H1 (cell line): ENCODE measurements around the gene CA10. TPM values are rescaled to one million over a fixed set of nuclear protein-coding genes. Genes with fewer than 3 reads are reported as not detected.

Source experiments
- CTCF ChIA-PET: fragments of 300-600 bp; sonication (Branson Sonifier 250); formaldehyde crosslinking; loops from one replicate; lab custom pipeline; 2021; ENCODE audit not compliant: partially characterized antibody; lab: Charles Lee
- POLR2A ChIA-PET: fragments of 300-600 bp; sonication (Branson Sonifier 250); formaldehyde crosslinking; loops from one replicate; lab custom pipeline; 2021; ENCODE audit warnings: inconsistent platforms; ENCODE audit not compliant: partially characterized antibody; lab: Charles Lee
- DNase-seq, 2 experiments: peaks; one replicate each; pipeline versions ENCODE4 v3.0.0 to v3.0.0-alpha.2; 2010 to 2022; ENCODE audit warnings: low spot score in 2 of 2, low read depth in 1 of 2, mixed read lengths in 1 of 2
- FAIRE-seq: peaks from 2 replicates; lab custom pipeline; 2011; peaks lifted over from hg19 to GRCh38; lab: Jason Lieb, UNC
- H2AFZ ChIP-seq: 2 replicates; pipeline ENCODE4 v1.8.1; 2012; ENCODE audit warnings: low read length, inconsistent platforms
- H2AK5ac ChIP-seq: 2 replicates; pipeline ENCODE4 v1.6.1; 2013; ENCODE audit warnings: low read depth, low read length
- H2BK120ac ChIP-seq: replicated peaks from 2 replicates; pipeline ENCODE3; 2013; ENCODE audit warnings: low read depth, low read length, inconsistent platforms
- H2BK12ac ChIP-seq: 2 replicates; pipeline ENCODE4 v1.6.1; 2013; ENCODE audit warnings: low read depth, low read length
- H2BK15ac ChIP-seq: 2 replicates; pipeline ENCODE4 v1.6.1; 2013; ENCODE audit warnings: low read length
- H2BK20ac ChIP-seq: 2 replicates; pipeline ENCODE4 v1.6.1; 2013; ENCODE audit warnings: low read length
- H2BK5ac ChIP-seq: 2 replicates; pipeline ENCODE4 v1.6.1; 2013; ENCODE audit warnings: low read depth, low read length
- H3K14ac ChIP-seq: 2 replicates; pipeline ENCODE4 v1.6.1; 2013; ENCODE audit warnings: inconsistent platforms; ENCODE audit not compliant: insufficient read length
- H3K18ac ChIP-seq: 2 replicates; pipeline ENCODE4 v1.6.1; 2013; ENCODE audit warnings: low read length; ENCODE audit errors: extremely low read depth
- H3K23ac ChIP-seq: 2 replicates; pipeline ENCODE4 v1.6.1; 2013; ENCODE audit warnings: inconsistent platforms; ENCODE audit not compliant: insufficient read length
- H3K23me2 ChIP-seq: 2 replicates; pipeline ENCODE4 v1.6.1; 2013; ENCODE audit warnings: low read depth, low read length
- H3K27ac ChIP-seq: 2 replicates; pipeline ENCODE4 v1.6.1; 2011; ENCODE audit warnings: low read depth, low read length, inconsistent platforms
- H3K27me3 ChIP-seq, 4 experiments: replicated peaks in 1 of 4; 1 replicate in 1 of 4; 2 replicates in 3 of 4; pipeline versions ENCODE4 v1.6.1 to v1.8.1; 2011 to 2013; ENCODE audit warnings: low read length in 3 of 4, mild to moderate bottlenecking in 3 of 4, inconsistent platforms in 2 of 4, mixed read lengths in 2 of 4, moderate library complexity in 1 of 4; ENCODE audit not compliant: control insufficient read depth in 3 of 4, insufficient read depth in 3 of 4; ENCODE audit errors: extremely low read depth in 1 of 4
- H3K36me3 ChIP-seq, 4 experiments: 2 replicates each; pipeline versions ENCODE4 v1.6.1 to v1.8.1; 2011 to 2013; ENCODE audit warnings: mild to moderate bottlenecking in 4 of 4, low read length in 3 of 4, moderate library complexity in 2 of 4, control low read depth in 1 of 4, inconsistent platforms in 1 of 4; ENCODE audit not compliant: insufficient read depth in 4 of 4, control insufficient read depth in 2 of 4
- H3K4ac ChIP-seq: replicated peaks from 2 replicates; pipeline ENCODE3; 2013; ENCODE audit warnings: low read length, low read depth, mixed read lengths, inconsistent platforms; ENCODE audit not compliant: insufficient read length
- H3K4me1 ChIP-seq, 4 experiments: replicated peaks in 1 of 4; 1 replicate in 1 of 4; 2 replicates in 3 of 4; pipeline versions ENCODE4 v1.6.1 to v1.8.1; 2011 to 2013; ENCODE audit warnings: low read length in 3 of 4, inconsistent platforms in 2 of 4, mixed read lengths in 1 of 4; ENCODE audit not compliant: insufficient read depth in 4 of 4, control insufficient read depth in 3 of 4
- H3K4me2 ChIP-seq, 2 experiments: 2 replicates each; pipeline versions ENCODE4 v1.6.1 to v1.8.1; 2011 to 2013; ENCODE audit warnings: low read depth in 2 of 2, low read length in 2 of 2, control low read depth in 1 of 2, inconsistent platforms in 1 of 2, mild to moderate bottlenecking in 1 of 2; ENCODE audit not compliant: insufficient read depth in 1 of 2
- H3K4me3 ChIP-seq, 4 experiments: fragments of 200-600, 300-600 bp in 1 of 4; sonication (generic), shearing (Covaris generic), sonication (Bioruptor Twin) in 1 of 4; 2 replicates each; pipeline versions ENCODE4 v1.5.1 to v1.8.1; 2011 to 2016; ENCODE audit warnings: low read length in 4 of 4, low read depth in 3 of 4, control low read depth in 2 of 4, inconsistent platforms in 2 of 4, mild to moderate bottlenecking in 2 of 4, mixed read lengths in 1 of 4, moderate library complexity in 1 of 4; ENCODE audit not compliant: insufficient read depth in 2 of 4; ENCODE audit errors: extremely low read depth in 1 of 4
- H3K56ac ChIP-seq: replicated peaks from 2 replicates; pipeline ENCODE3; 2013; ENCODE audit warnings: low read depth, mild to moderate bottlenecking, mixed read lengths, low read length, inconsistent platforms; ENCODE audit not compliant: insufficient read length
- H3K79me1 ChIP-seq: 2 replicates; pipeline ENCODE4 v1.6.1; 2013; ENCODE audit warnings: low read depth, low read length, control low read depth
- H3K79me2 ChIP-seq, 2 experiments: 2 replicates each; pipeline versions ENCODE4 v1.6.1 to v1.8.1; 2012 to 2013; ENCODE audit warnings: low read length in 2 of 2, mild to moderate bottlenecking in 2 of 2, inconsistent platforms in 1 of 2; ENCODE audit not compliant: insufficient read depth in 2 of 2, control insufficient read depth in 1 of 2
- H3K9ac ChIP-seq, 4 experiments: replicated peaks in 1 of 4; 1 replicate in 1 of 4; 2 replicates in 3 of 4; pipeline versions ENCODE4 v1.6.1 to v1.8.1; 2011 to 2013; ENCODE audit warnings: low read depth in 3 of 4, low read length in 3 of 4, control low read depth in 2 of 4, mild to moderate bottlenecking in 2 of 4, moderate library complexity in 2 of 4, inconsistent platforms in 1 of 4; ENCODE audit errors: extremely low read depth in 1 of 4
- H3K9me3 ChIP-seq, 2 experiments: 2 replicates each; pipeline versions ENCODE4 v1.6.1 to v1.8.1; 2012 to 2013; ENCODE audit warnings: mild to moderate bottlenecking in 2 of 2, moderate library complexity in 2 of 2, control low read depth in 1 of 2, inconsistent platforms in 1 of 2, low read depth in 1 of 2, low read length in 1 of 2, mixed read lengths in 1 of 2; ENCODE audit not compliant: insufficient read depth in 2 of 2
- H4K20me1 ChIP-seq, 2 experiments: replicated peaks in 1 of 2; 2 replicates each; pipeline versions ENCODE3 to v1.8.1; 2011 to 2013; ENCODE audit warnings: inconsistent platforms in 2 of 2, low read length in 2 of 2, mild to moderate bottlenecking in 1 of 2; ENCODE audit not compliant: insufficient read depth in 2 of 2, control insufficient read depth in 1 of 2
- H4K5ac ChIP-seq: 2 replicates; pipeline ENCODE4 v1.6.1; 2013; ENCODE audit warnings: low read length, low read depth, mixed read lengths, inconsistent platforms; ENCODE audit not compliant: insufficient read length
- H4K8ac ChIP-seq: 2 replicates; pipeline ENCODE4 v1.8.0; 2013; ENCODE audit warnings: mild to moderate bottlenecking, moderate library complexity, low read length, inconsistent platforms; ENCODE audit not compliant: insufficient read depth; ENCODE audit errors: extremely low read depth
- H4K91ac ChIP-seq: replicated peaks from 2 replicates; pipeline ENCODE3; 2013; ENCODE audit warnings: low read length, mixed read lengths, inconsistent platforms; ENCODE audit not compliant: insufficient read length
- POU5F1 ChIP-seq: IDR thresholded peaks from 2 replicates; pipeline ENCODE4 v1.6.1; 2011; ENCODE audit warnings: low read depth, mild to moderate bottlenecking, low read length, moderate library complexity
- RAD21 ChIP-seq, 2 experiments: IDR thresholded peaks in 1 of 2; conservative IDR thresholded peaks in 1 of 2; 2 replicates each; pipeline ENCODE4 v1.6.1; 2011; ENCODE audit warnings: low read depth in 2 of 2, low read length in 2 of 2, improper control_type of control experiment in 1 of 2, inconsistent platforms in 1 of 2, mild to moderate bottlenecking in 1 of 2, moderate library complexity in 1 of 2
- RNF2 ChIP-seq: fragments of 200-900, 300-1000 bp; sonication (generic); IDR thresholded peaks from 2 replicates; pipeline ENCODE4 v1.7.1; 2016; ENCODE audit warnings: borderline replicate concordance, low read depth, mild to moderate bottlenecking, antibody characterized with exemption, low read length; ENCODE audit not compliant: poor library complexity, severe bottlenecking; ENCODE audit errors: missing control alignments
- TCF12 ChIP-seq: IDR thresholded peaks from 2 replicates; pipeline ENCODE4 v1.6.1; 2011; ENCODE audit warnings: low read depth, mild to moderate bottlenecking, low read length
- WGBS, 2 experiments: shearing (Covaris generic) in 1 of 2; methylation state at CpG; one replicate each; pipeline versions ENCODE4 v1.1.6 to v1.1.7; 2013 to 2015; ENCODE audit warnings: low lambda C conversion rate in 2 of 2, mixed read lengths in 2 of 2, inconsistent platforms in 1 of 2, low coverage in 1 of 2, missing lambda C conversion rate in 1 of 2; ENCODE audit not compliant: insufficient replicate concordance in 2 of 2, insufficient coverage in 1 of 2, insufficient read length in 1 of 2; ENCODE audit errors: extremely low coverage in 1 of 2, missing lambda C conversion rate in 1 of 2; 5-methylcytosine and 5-hydroxymethylcytosine counted together
- polyA plus RNA-seq, 7 experiments: library from polyadenylated mRNA; depleted of rRNA in 3 of 7; stranded (reverse) in 5 of 7; unstranded in 2 of 7; fragments of >200 nt in 5 of 7; fragments of 200-250 nt in 2 of 7; gene quantifications; 1 replicate in 5 of 7; 2 replicates in 1 of 7; 4 replicates in 1 of 7; pipeline versions ENCODE4 v1.2.1 to v1.2.3, GENCODE V29; 2011 to 2013; ENCODE audit warnings: missing spikeins in 2 of 7, mixed read lengths in 2 of 7
- total RNA-seq: library from RNA; stranded (reverse); fragmentation: NEBNext Ultra II Directional; extraction: Animal tissue kit (Norgen Biotek cat#: 25700); gene quantifications from 2 replicates; pipeline ENCODE4 v1.2.1, GENCODE V29; 2021
- TF ChIP-seq, protein P1 (sequence below): IDR thresholded peaks from 2 replicates; pipeline ENCODE4 v1.6.1; 2012; ENCODE audit warnings: inconsistent platforms

The CA10 gene
- total and polyA plus RNA-seq, 2 of the 8 experiments (the other 6 are each of a cell fraction or from before 2014, with no cell fraction given): 0.60 to 0.63 TPM

DNA sequence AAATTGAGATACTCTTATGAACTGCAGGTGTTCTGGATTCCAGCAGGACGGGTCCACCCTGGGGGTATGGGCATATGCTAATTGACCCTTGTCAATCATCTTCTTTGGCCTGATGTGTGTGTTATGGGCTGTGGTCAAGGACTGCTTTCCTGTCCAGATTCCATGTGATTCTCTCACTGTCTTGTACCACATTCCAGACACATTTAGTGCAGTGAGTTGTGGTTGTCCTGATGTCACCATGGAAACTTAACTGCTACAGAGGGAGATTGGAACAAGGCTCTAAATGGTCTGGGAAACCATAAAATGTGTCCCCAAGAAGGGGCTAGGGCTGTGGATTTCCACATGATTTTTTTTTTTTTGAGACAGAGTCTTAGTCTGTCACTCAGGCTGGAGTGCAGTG, 530.7 kb downstream of the CA10 start:
- H3K27me3 ChIP-seq: no peaks in the 10 kb centered on the region
- H4K8ac ChIP-seq: no peak overlapping the region
- no peak overlapping the region for H2BK12ac ChIP-seq
- no peak overlapping the region for H3K27ac ChIP-seq
- H3K79me1 ChIP-seq: no peaks in the 10 kb centered on the region
- H3K79me2 ChIP-seq: no peaks in the 10 kb centered on the region
- no peak overlapping the region for H2AK5ac ChIP-seq
- no peak overlapping the region for H3K18ac ChIP-seq
- H4K91ac ChIP-seq: no peak overlapping the region
- H3K23ac ChIP-seq: no peak overlapping the region
- no peak overlapping the region for H3K4me2 ChIP-seq
- H4K5ac ChIP-seq: no peak overlapping the region
- H3K36me3 ChIP-seq: no peaks in the 10 kb centered on the region
- H2BK120ac ChIP-seq: no peak overlapping the region
- no peak overlapping the region for H3K56ac ChIP-seq
- H3K14ac ChIP-seq: no peak overlapping the region
- POLR2A ChIA-PET: no interaction called here
- no peaks in the 10 kb centered on the region for H3K23me2 ChIP-seq
- TF ChIP-seq RAD21 (IDR thresholded peaks at IDR 0.05 in 1 of 2, conservative IDR thresholded peaks at IDR 0.05 in 1 of 2; ENCODE audit: low read depth in 2 of 2, low read length in 2 of 2) (no peak), TCF12 (no peak), POU5F1 (no peak), RNF2 (no peak)
- TF ChIP-seq, protein P1, sequence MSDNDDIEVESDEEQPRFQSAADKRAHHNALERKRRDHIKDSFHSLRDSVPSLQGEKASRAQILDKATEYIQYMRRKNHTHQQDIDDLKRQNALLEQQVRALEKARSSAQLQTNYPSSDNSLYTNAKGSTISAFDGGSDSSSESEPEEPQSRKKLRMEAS: no peak
- TF ChIP-seq, all 59 proteins: peak for 0
- Histone ChIP-seq H4K20me1 (no peaks in the 10 kb centered on the region), H3K9ac (no peak overlapping the region), H2BK15ac (no peak overlapping the region), H3K4me3 (no peak overlapping the region), H2BK20ac (no peak overlapping the region), H2BK5ac (no peak overlapping the region), H2AFZ (no peak overlapping the region), H3K4me1 (peaks cover 0 to 4% (median 1%) of the 10 kb centered on the region in 4 experiments; a peak in 2 of 7 replicates), H3K9me3 (no peaks in the 10 kb centered on the region), H3K4ac (no peak overlapping the region)
- FAIRE-seq: no peak
- 100% methylated on average over 1 of the region's 1 CpG; no CpG with 5 or more reads in 1 of the 2 experiments for WGBS, 2 experiments
- CTCF ChIA-PET: no interaction called here
- no peak for DNase-seq
